ENCODE results near the gene SUFU.

DNA sequence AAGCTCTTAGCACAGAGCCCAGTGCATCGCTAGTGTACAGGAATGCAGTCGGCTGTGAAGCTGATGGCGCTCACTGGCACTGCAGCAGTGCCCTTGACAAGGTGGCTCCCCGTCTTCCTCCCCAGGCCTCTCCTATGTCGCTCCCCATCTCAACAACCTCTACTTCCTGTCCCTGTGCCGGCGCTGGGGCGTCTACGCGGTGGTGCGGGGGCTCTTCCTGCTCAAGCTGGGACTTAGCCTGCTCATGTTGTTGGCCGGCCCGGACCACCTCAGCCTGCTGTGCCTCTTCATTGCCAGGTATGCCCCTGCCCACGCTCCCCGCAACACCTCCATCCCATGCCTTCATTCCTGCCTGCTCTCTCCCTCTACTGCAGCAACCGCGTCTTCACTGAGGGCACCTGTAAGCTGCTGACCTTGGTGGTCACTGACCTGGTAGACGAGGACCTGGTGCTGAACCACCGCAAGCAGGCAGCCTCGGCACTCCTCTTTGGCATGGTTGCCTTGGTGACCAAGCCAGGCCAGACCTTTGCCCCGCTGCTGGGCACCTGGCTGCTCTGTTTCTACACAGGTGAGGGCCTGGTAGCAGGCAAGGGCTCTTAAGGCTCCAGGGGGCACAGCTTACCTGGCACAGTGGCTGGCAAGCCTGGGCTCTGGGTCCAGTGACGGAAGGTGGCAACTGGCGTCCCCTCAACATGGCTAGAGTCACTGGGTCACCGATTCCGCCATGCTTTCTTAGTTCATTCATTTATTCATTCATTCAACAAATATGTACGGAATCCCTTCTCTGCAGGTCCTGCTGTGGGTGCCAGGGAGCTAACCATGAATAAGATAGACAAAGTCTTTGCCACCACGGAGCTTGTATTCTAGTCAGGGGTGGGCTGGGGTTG is 30.1 kb upstream of the SUFU start:
- TF ChIP-seq, protein P1, sequence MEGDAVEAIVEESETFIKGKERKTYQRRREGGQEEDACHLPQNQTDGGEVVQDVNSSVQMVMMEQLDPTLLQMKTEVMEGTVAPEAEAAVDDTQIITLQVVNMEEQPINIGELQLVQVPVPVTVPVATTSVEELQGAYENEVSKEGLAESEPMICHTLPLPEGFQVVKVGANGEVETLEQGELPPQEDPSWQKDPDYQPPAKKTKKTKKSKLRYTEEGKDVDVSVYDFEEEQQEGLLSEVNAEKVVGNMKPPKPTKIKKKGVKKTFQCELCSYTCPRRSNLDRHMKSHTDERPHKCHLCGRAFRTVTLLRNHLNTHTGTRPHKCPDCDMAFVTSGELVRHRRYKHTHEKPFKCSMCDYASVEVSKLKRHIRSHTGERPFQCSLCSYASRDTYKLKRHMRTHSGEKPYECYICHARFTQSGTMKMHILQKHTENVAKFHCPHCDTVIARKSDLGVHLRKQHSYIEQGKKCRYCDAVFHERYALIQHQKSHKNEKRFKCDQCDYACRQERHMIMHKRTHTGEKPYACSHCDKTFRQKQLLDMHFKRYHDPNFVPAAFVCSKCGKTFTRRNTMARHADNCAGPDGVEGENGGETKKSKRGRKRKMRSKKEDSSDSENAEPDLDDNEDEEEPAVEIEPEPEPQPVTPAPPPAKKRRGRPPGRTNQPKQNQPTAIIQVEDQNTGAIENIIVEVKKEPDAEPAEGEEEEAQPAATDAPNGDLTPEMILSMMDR (IDR thresholded peaks at IDR 0.05; ENCODE audit: low read depth, low read length, missing input control), result no peak
- no peak for TF ChIP-seq GABPA (IDR thresholded peaks at IDR 0.05 in 1 of 2, conservative IDR thresholded peaks at IDR 0.05 in 1 of 2)
- TF ChIP-seq, protein P2, sequence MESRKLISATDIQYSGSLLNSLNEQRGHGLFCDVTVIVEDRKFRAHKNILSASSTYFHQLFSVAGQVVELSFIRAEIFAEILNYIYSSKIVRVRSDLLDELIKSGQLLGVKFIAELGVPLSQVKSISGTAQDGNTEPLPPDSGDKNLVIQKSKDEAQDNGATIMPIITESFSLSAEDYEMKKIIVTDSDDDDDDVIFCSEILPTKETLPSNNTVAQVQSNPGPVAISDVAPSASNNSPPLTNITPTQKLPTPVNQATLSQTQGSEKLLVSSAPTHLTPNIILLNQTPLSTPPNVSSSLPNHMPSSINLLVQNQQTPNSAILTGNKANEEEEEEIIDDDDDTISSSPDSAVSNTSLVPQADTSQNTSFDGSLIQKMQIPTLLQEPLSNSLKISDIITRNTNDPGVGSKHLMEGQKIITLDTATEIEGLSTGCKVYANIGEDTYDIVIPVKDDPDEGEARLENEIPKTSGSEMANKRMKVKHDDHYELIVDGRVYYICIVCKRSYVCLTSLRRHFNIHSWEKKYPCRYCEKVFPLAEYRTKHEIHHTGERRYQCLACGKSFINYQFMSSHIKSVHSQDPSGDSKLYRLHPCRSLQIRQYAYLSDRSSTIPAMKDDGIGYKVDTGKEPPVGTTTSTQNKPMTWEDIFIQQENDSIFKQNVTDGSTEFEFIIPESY (IDR thresholded peaks at IDR 0.05), result no peak
- TF ChIP-seq EGR1 (IDR thresholded peaks at IDR 0.05; ENCODE audit: low read depth in 2 of 2), result no peak
- TF ChIP-seq JUND (IDR thresholded peaks at IDR 0.05), result no peak
- TF ChIP-seq RXRA (IDR thresholded peaks at IDR 0.05), result no peak
- no peak for TF ChIP-seq YY1 (IDR thresholded peaks at IDR 0.05)
- TF ChIP-seq SP1 (IDR thresholded peaks at IDR 0.05), result no peak
- TF ChIP-seq, protein P3, sequence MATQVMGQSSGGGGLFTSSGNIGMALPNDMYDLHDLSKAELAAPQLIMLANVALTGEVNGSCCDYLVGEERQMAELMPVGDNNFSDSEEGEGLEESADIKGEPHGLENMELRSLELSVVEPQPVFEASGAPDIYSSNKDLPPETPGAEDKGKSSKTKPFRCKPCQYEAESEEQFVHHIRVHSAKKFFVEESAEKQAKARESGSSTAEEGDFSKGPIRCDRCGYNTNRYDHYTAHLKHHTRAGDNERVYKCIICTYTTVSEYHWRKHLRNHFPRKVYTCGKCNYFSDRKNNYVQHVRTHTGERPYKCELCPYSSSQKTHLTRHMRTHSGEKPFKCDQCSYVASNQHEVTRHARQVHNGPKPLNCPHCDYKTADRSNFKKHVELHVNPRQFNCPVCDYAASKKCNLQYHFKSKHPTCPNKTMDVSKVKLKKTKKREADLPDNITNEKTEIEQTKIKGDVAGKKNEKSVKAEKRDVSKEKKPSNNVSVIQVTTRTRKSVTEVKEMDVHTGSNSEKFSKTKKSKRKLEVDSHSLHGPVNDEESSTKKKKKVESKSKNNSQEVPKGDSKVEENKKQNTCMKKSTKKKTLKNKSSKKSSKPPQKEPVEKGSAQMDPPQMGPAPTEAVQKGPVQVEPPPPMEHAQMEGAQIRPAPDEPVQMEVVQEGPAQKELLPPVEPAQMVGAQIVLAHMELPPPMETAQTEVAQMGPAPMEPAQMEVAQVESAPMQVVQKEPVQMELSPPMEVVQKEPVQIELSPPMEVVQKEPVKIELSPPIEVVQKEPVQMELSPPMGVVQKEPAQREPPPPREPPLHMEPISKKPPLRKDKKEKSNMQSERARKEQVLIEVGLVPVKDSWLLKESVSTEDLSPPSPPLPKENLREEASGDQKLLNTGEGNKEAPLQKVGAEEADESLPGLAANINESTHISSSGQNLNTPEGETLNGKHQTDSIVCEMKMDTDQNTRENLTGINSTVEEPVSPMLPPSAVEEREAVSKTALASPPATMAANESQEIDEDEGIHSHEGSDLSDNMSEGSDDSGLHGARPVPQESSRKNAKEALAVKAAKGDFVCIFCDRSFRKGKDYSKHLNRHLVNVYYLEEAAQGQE (IDR thresholded peaks at IDR 0.05), result no peak
